SIG-M5 (cell line): Measurements from ENCODE around the gene GRK3.

Source experiments
- DNase-seq: peaks from one replicate; lab custom pipeline; 2025; lab: John Stamatoyannopoulos, UW

Gene GRK3

GRCh38 chr22:25663654-25664053 lies 99.2 kb downstream of the GRK3 start:
- no peak for DNase-seq

- no peak for DNase-seq
Observed at GRCh38 chr22:25666308-25666707, 101.8 kb downstream of the GRK3 start.

- DNase-seq, result no peak
Observed at GRCh38 chr22:25668437-25668836, 104.0 kb downstream of the GRK3 start.

- DNase-seq, result no peak
Observed at GRCh38 chr22:25669253-25670069, 105.0 kb downstream of the GRK3 start.

- no peak for DNase-seq
Observed at GRCh38 chr22:25670070-25670461, 105.6 kb downstream of the GRK3 start.

GRCh38 chr22:25672289-25673084 lies 108.0 kb downstream of the GRK3 start:
- no peak for DNase-seq

DNA sequence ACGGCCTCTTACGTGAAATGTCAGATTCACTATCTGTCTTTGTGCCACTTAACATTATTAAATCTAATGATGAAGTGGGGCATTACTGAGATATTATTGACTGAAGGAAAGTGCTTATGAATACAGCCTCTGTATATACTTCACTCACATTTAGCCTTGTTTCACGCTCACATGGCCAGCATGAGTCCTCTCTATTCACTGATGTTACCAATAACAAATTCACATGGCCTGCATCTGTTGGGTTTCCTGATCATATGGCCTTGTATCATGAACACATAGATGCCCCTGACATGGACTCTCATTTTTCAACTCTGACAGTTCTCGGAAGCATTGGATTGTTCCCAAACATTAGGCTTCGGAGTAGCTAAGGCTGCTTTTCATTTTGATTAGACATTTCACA lies 109.2 kb downstream of the GRK3 start:
- DNase-seq, result no peak

DNA sequence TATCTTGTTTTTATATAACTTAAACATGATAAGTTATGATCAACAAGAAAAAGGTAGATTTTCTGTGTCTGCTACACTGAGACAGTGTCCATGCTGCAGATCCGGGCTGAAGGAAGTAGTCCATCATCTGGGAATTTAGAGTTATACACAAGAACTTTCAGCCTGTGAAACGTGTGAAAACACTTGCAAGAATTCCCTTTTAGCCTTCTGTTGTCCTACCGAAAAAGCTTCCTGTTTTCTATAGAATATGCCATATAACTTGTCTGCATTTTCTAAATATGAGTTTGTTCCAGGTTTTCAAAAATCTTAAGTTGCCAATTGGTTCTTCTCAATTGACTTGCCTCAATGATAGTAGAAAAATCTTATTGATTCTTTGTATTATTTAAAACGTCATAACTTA lies 113.2 kb downstream of the GRK3 start:
- no peak for DNase-seq

DNA sequence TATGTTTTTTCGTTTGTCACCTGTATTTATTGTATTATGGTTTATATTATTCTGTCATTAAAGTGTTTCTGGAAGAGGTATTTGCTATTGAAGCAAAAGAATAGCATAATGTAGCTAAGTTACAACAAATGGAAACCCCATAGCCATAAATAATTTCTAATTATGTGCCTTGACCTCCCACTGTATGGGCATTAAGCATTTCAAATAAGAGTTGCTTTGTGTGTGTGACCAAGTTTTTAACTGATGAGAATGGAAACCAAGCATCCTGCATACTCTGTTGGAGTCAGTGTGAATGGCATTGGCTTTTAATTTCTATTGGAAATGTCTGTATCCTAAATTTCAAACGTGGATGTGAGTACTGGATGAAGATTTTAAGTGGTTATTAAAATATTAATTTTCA lies 115.6 kb downstream of the GRK3 start:
- no peak for DNase-seq

GRCh38 chr22:25680956-25681355 lies 116.5 kb downstream of the GRK3 start:
- DNase-seq, result no peak

- DNase-seq, result no peak
Observed at GRCh38 chr22:25682109-25682508, 117.6 kb downstream of the GRK3 start.

- no peak for DNase-seq
Observed at GRCh38 chr22:25688627-25689026, 124.2 kb downstream of the GRK3 start.

DNA sequence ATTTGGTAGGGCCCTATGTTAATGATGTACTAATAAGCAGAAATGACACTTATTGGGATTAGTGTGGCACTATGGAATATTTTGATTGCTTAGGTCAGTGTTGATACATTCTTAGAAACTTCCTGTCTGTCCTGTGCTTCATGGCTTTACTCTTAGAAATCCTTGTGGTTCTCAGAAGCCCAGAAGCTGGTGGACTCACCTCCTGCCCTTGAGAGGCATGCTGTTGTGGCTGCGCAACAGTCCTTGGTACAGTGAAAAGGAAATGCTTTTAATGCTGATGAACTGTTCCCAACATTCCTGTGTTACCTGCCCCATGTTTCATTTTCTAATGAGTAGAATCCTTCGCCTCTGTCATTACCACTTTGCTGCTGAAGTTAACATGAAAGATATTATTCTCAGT lies 125.2 kb downstream of the GRK3 start:
- no peak for DNase-seq

DNA sequence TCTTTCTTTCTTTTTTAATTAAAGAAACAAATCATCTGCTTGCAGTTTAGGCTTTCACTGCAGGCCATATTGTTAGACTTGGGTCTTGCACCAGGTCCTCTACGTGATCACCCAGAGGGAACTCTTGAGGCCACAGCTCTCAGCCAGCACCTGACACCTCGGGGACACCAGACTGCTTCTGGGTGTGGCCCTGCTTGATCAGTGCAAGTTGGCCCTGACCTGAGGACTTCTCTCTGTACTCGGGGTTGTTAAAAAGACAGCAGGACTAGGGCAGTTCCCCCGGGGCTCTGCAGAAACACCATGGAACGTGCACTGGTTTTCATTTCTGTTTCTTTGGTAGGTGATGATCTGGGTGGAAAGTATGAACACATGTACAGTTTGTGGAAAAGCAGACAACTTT lies 126.3 kb downstream of the GRK3 start:
- DNase-seq, result no peak

GRCh38 chr22:25692397-25693267 lies 128.2 kb downstream of the GRK3 start:
- DNase-seq, result no peak

DNA sequence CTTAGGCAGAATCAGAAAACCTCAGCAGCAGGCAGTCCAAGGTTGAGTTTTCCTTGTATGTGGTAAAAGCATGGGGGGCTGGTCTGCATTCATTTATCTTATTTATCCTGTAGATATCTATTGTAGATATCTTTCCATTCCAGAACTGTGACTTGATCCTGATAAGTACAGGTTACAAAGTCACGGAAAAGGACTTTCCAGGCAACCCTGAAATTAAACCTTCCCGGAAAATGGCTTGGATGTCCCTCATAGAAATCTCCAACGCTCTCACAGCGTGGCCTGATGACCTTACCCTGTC lies 128.7 kb downstream of the GRK3 start:
- no peak for DNase-seq

DNA sequence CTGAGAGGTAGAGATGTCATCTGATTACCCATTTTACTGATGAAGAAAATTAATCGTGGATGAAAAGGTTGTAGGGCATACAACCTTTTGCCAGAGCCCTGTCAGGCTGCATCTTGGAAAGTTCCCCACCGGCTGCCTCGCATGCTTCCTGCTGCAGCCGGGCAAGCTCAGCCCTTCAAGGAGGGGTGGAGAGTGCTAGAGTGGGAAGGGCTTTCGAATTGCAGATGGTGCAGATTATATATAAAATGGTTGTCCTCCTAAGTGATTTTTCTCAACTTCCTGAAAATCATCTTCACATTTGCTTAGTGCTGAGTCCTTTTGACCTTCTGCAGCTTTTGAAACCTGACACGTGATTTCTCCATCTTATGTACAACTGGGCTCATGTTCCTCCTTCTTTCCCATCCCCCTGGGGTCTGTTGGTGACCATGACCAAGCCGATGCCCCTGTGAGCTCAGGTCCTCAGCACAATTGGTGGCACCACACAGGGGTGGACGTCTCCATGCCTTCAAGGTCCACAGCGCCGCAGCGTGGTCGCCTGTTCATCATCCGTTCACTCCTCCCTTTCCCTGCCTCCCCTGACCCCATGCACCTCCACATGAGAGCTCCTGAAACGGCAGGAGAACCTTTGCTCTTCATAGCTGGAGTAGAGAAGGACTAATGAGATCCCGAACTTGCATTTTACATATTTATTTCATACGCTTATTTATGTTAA lies 129.9 kb downstream of the GRK3 start:
- DNase-seq, result no peak

GRCh38 chr22:25695146-25695545 lies 130.7 kb downstream of the GRK3 start:
- no peak for DNase-seq

DNA sequence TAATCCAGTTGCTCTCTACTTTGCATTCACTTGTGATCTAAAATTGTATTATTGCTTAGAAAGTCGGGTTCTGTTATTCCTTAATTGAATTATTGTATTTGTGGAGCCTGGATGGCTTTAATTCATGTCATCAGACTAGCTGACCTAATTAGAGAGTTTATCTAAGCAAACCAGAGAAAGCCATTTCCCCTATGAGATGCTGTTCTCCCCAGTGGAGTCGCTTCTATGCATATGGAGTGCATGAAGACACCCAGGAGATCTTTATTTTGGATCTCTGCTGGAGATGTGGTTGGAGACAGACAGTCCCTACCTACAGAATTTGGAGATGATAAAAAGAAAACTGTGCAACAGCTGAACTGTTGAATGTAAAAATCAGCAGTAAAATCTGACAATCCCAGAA lies 132.3 kb downstream of the GRK3 start:
- DNase-seq, result no peak

DNA sequence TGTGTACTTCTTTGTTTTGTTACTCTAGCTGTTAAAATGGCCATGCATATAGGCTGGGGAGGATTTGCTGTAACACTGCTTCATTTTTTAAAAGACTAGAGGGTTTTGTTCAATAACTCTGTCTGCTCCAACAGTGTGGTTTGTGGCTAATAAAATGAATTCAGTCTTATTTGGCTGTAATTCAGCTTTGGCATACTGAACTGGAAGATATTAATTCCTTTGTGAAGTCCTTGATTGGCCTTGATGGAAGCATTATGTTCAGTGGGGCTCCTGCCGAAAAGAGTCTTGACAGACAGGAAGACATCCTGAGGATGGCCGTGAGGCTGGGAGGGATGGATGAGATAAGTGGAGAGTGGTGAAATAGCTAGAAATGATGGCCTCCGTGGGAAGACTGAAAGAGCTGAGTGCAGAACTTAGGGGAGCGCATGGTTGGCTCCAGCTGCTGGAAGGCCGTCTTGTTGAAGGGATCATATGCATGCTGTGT lies 132.7 kb downstream of the GRK3 start:
- DNase-seq, result no peak

DNA sequence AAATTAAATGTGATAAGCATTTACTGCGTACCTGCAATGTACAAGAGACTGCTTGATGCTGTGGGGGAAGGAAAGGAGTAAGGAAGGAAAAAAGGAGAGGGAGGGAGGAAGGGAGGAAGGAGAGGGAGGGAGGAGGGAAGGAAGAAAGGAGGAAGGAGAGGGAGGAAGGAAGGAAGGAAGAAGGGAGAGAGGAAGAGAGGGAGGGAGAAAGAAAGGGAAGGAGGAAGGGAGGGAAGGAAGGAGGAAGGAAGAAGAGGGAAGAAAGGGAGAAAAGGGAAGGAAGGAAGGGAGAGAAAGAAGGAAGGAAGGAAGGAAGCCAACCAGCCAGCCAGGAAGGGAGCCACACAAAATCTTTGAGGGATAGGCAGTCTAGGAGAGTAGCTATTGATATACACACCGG lies 133.5 kb downstream of the GRK3 start:
- no peak for DNase-seq

- no peak for DNase-seq
Observed at GRCh38 chr22:25698461-25698860, 134.0 kb downstream of the GRK3 start.
